ENCODE results near the gene TMEM116.

- no peak for TF ChIP-seq CTCF (tag by site-specific recombination; IDR thresholded peaks at IDR 0.05)
- TF ChIP-seq PRDM4 (tag by site-specific recombination; IDR thresholded peaks at IDR 0.05) = no peak
- TF ChIP-seq KLF16 (tag by site-specific recombination; IDR thresholded peaks at IDR 0.05) = no peak
- TF ChIP-seq MEIS1 (CRISPR knock-in tag; IDR thresholded peaks at IDR 0.05; ENCODE audit: borderline replicate concordance) = no peak
- TF ChIP-seq PBX3 (CRISPR knock-in tag; IDR thresholded peaks at IDR 0.05) = no peak
- no peak for TF ChIP-seq ZNF404 (tag by site-specific recombination; IDR thresholded peaks at IDR 0.05)
Observed at GRCh38 chr12:112035219-112035785, 22.3 kb upstream of the TMEM116 start.

Data from HEK293 (cell line).